ENCODE measurements around the gene WFIKKN2. TPM values are rescaled to one million over a fixed set of nuclear protein-coding genes. Genes with fewer than 3 reads are reported as not detected.

Gene WFIKKN2
- total and polyA plus RNA-seq, 2 of the 13 experiments (the other 11 are each of a cell fraction or from before 2014, with no cell fraction given): not detected

GRCh38 chr17:50877838-50878237 is 42.5 kb downstream of the WFIKKN2 start:
- DNase-seq (ENCODE audit: low spot score) (no peak), ATAC-seq (peak; percentile 84)

DNA sequence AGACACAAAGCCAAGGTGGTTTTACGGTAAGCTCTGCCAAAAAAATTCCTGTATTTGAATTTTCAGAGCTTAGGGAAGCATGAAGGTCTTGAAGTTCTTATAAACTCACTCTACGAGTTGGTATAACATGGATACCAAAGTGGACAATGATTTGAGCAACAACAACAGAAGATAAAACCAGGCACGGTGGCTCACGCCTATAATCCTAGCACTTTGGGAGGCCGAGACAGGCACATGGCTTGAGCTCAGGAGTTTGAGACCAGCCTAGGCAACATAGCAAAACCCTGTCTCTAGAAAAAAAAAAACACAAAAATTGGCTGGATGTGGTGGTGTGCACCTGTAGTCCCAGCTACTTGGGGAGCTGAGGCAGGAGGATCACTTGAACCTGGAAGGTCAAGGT is 43.7 kb downstream of the WFIKKN2 start:
- ATAC-seq: no peak
- 63% methylated on average over 5 of the region's 5 CpGs for WGBS (ENCODE audit: low lambda C conversion rate)
- CTCF ChIA-PET (ENCODE audit: low intra/inter-chr PET ratio, low total read pairs): no interaction called here
- TF ChIP-seq ZC3H4 (CRISPR knock-in tag; IDR thresholded peaks at IDR 0.05; ENCODE audit: borderline replicate concordance) (no peak), NFRKB (IDR thresholded peaks at IDR 0.05) (no peak), ETV5 (CRISPR knock-in tag; IDR thresholded peaks at IDR 0.05; ENCODE audit: borderline replicate concordance) (no peak), ZNF260 (CRISPR knock-in tag; IDR thresholded peaks at IDR 0.05; ENCODE audit: borderline replicate concordance, low read depth) (no peak), MAFK (conservative IDR thresholded peaks at IDR 0.05 in 1 of 2, IDR thresholded peaks at IDR 0.05 in 1 of 2; ENCODE audit: low read length in 2 of 2) (no peak), ETS1 (CRISPR knock-in tag; IDR thresholded peaks at IDR 0.05) (no peak), DMAP1 (CRISPR knock-in tag; IDR thresholded peaks at IDR 0.05) (no peak), REL (CRISPR knock-in tag; conservative IDR thresholded peaks at IDR 0.05) (no peak), MED8 (CRISPR knock-in tag; IDR thresholded peaks at IDR 0.05; ENCODE audit: insufficient replicate concordance) (no peak), ZKSCAN5 (CRISPR knock-in tag; IDR thresholded peaks at IDR 0.05) (no peak)

More at GRCh38 chr17:50877838-50878237, 42.5 kb downstream of the WFIKKN2 start:
- no peak overlapping the region for H3K27ac ChIP-seq (ENCODE audit: extremely low read length, insufficient read depth, low read length)
- no peak overlapping the region for H2AFZ ChIP-seq (ENCODE audit: low read length)
- H3K4me3 ChIP-seq (replicated peaks in 1 of 3; ENCODE audit: insufficient read depth in 1 of 3, low read depth in 2 of 3, low read length in 3 of 3): no peak overlapping the region
- POLR2A ChIA-PET: interaction anchor here (0.6 to 5.5 kb wide), 3 partner anchors 12 to 67 kb away, joined by 3 to 56 read pairs (median 7); partner anchors contain the start of gene TOB1
- no peaks in the 10 kb centered on the region for H3K36me3 ChIP-seq (replicated peaks in 1 of 2; ENCODE audit: control insufficient read depth in 1 of 2, insufficient read depth in 2 of 2, low read length in 2 of 2)
- CTCF ChIA-PET (ENCODE audit: low intra/inter-chr PET ratio, low total read pairs): no interaction called here
- no peaks in the 10 kb centered on the region for H4K20me1 ChIP-seq (ENCODE audit: insufficient read depth, low read length)
- 97% methylated on average over 1 of the region's 1 CpG for WGBS (ENCODE audit: low lambda C conversion rate)
- H3K9me3 ChIP-seq (ENCODE audit: low read length): peaks cover 4% of the 10 kb centered on the region; the same call in 1 of the 2 replicates
- in situ Hi-C loops (cut with HindIII; ENCODE audit: extremely low pct_ligation_motif_present, low pct_unique_long_range_greater_than_20kb) (no loop called here), intact Hi-C loops (cut with micrococcal nuclease; ENCODE audit: unreplicated experiment) (no loop called here)
- FAIRE-seq: no peak
- peaks cover 14% of the 10 kb centered on the region for H3K4me1 ChIP-seq (ENCODE audit: insufficient read depth, low read length)
- peak; percentile 23; the same call in 1 of the 2 replicates for TF ChIP-seq SAP130 (CRISPR knock-in tag; IDR thresholded peaks at IDR 0.05; ENCODE audit: low read depth)
- TF ChIP-seq HMG20B (CRISPR knock-in tag; conservative IDR thresholded peaks at IDR 0.05): no peak
- TF ChIP-seq, protein P1, sequence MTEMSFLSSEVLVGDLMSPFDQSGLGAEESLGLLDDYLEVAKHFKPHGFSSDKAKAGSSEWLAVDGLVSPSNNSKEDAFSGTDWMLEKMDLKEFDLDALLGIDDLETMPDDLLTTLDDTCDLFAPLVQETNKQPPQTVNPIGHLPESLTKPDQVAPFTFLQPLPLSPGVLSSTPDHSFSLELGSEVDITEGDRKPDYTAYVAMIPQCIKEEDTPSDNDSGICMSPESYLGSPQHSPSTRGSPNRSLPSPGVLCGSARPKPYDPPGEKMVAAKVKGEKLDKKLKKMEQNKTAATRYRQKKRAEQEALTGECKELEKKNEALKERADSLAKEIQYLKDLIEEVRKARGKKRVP (CRISPR knock-in tag; IDR thresholded peaks at IDR 0.05): peak in 1 of 2 experiments; percentile 45; a peak in 1 of 4 replicates
- TF ChIP-seq ZFY (CRISPR knock-in tag; IDR thresholded peaks at IDR 0.05): peak; percentile 24; the same call in 1 of the 2 replicates
- no peak for TF ChIP-seq ZKSCAN5 (CRISPR knock-in tag; IDR thresholded peaks at IDR 0.05)
- TF ChIP-seq CEBPG (CRISPR knock-in tag; IDR thresholded peaks at IDR 0.05): peak; percentile 61
- TF ChIP-seq TEF (CRISPR knock-in tag; IDR thresholded peaks at IDR 0.05): peak; percentile 90; the same call in 1 of the 2 replicates
- 0 out of 2 replicates have a peak, but pooled peaks have one; percentile 18 for TF ChIP-seq ZNF12 (CRISPR knock-in tag; IDR thresholded peaks at IDR 0.05)
- H3K27me3 ChIP-seq (ENCODE audit: control insufficient read depth in 1 of 2, insufficient read depth in 2 of 2, low read length in 2 of 2): no peaks in the 10 kb centered on the region
- BruUV-seq (replicated peaks): no TSS peak
- no peak overlapping the region for H3K9ac ChIP-seq (ENCODE audit: insufficient read depth, low read depth, low read length)
- H3K4me2 ChIP-seq (ENCODE audit: low read depth, low read length): no peak overlapping the region
- no peaks in the 10 kb centered on the region for H3K79me2 ChIP-seq (ENCODE audit: insufficient read depth, low read length)

More for the DNA sequence above, 43.7 kb downstream of the WFIKKN2 start:
- no peak overlapping the region for H3K4me3 ChIP-seq (replicated peaks in 1 of 3; ENCODE audit: insufficient read depth in 1 of 3, low read depth in 2 of 3, low read length in 3 of 3)
- no peaks in the 10 kb centered on the region for H3K79me2 ChIP-seq (ENCODE audit: insufficient read depth, low read length)
- BruUV-seq (replicated peaks): no TSS peak
- no peak overlapping the region for H2AFZ ChIP-seq (ENCODE audit: low read length)
- H4K20me1 ChIP-seq (ENCODE audit: insufficient read depth, low read length): no peaks in the 10 kb centered on the region
- no peaks in the 10 kb centered on the region for H3K36me3 ChIP-seq (replicated peaks in 1 of 2; ENCODE audit: control insufficient read depth in 1 of 2, insufficient read depth in 2 of 2, low read length in 2 of 2)
- peaks cover 4% of the 10 kb centered on the region; the same call in 1 of the 2 replicates for H3K9me3 ChIP-seq (ENCODE audit: low read length)
- peaks cover 25% of the 10 kb centered on the region for H3K4me1 ChIP-seq (ENCODE audit: insufficient read depth, low read length)
- no peak overlapping the region for H3K4me2 ChIP-seq (ENCODE audit: low read depth, low read length)
- DNase-seq (ENCODE audit: low spot score): no peak
- FAIRE-seq: no peak
- POLR2A ChIA-PET: interaction anchor here (1.6 to 5.5 kb wide), 2 partner anchors 13 to 66 kb away, joined by 7 to 56 read pairs; partner anchors contain the start of gene TOB1
- H3K9ac ChIP-seq (ENCODE audit: insufficient read depth, low read depth, low read length): no peak overlapping the region
- intact Hi-C loops (cut with micrococcal nuclease; ENCODE audit: unreplicated experiment): no loop called here
- no peaks in the 10 kb centered on the region for H3K27me3 ChIP-seq (ENCODE audit: control insufficient read depth in 1 of 2, insufficient read depth in 2 of 2, low read length in 2 of 2)
- no peak overlapping the region for H3K27ac ChIP-seq (ENCODE audit: extremely low read length, insufficient read depth, low read length)
- in situ Hi-C loops (cut with HindIII; ENCODE audit: extremely low pct_ligation_motif_present, low pct_unique_long_range_greater_than_20kb): no loop called here
